ENCODE measurements around the gene RAB40C. TPM values are rescaled to one million over a fixed set of nuclear protein-coding genes. Genes with fewer than 3 reads are reported as not detected.

Gene RAB40C
- total RNA-seq, 2 experiments from 2014 or later: 8.9 to 9.6 TPM

DNA sequence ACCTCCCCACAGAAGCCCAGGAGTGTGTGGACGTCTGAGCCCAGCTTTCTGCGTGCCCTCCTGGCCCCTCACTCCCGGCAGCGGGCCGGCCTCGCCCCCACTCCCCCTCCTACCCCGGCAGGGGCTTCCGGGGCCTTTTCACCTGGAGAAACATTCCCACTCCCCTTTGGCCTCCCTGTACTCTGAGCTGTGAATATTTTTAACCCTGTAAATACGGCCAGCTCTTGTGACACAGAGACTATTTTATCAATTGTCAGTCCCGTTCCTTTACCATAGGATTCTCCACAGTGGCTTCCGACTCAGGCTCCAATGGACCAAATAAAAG is 35.6 kb upstream of the RAB40C start:
- Mint-ChIP-seq H3K4me1 (no peaks in the 10 kb centered on the region), H3K27me3 (peaks cover 6% of the 10 kb centered on the region), H3K36me3 (ENCODE audit: low read depth) (no peaks in the 10 kb centered on the region), H3K27ac (no peak overlapping the region), H3K4me3 (no peak overlapping the region), H3K9me3 (ENCODE audit: low read depth) (no peaks in the 10 kb centered on the region)
- ATAC-seq (no peak), DNase-seq (no peak)
- POLR2A ChIA-PET: no interaction called here
- CTCF ChIA-PET: no interaction called here
- intact Hi-C loops (cut with DNase I, micrococcal nuclease): no loop called here

DNA sequence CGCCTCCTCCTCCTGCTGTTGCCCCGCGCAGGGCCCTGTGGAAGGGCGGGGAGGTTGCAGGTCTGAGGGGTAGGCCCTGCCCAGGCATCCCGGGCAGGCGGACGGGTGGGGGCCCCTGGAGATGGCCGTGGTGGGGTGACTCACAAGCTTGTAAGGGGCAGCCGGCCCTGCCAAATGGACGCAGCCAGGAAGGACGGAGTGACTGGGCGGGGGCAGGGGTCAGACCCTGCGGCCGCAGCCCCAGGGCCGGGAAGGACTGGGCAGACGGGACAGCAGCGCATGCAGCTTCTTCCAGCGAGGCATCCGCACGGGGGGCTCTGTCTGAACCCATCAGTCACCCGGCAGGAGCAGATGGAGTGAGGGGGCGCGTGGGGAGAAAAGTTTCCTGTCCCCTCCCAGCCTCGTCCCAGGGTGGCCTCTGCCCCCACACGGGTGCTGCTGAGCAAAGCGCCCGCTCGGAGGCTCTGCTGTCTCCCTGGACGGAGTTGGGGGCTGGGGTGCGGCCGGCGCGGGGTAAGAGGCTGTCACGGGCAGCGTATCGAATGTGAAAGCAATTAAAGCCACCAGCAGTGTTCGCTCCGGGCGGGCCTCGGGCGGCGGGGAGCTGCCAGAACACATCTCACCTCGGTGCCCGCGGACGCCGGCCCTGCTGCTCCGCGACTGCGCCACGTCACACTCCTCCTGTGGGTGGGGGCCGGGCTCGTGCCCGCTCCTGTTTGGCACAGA is 35.1 kb upstream of the RAB40C start:
- no peak for ATAC-seq
- no peaks in the 10 kb centered on the region for H3K4me1 Mint-ChIP-seq
- ChIA-PET POLR2A (no interaction called here), CTCF (no interaction called here)
- no peak overlapping the region for H3K27ac Mint-ChIP-seq
- intact Hi-C loops (cut with DNase I, micrococcal nuclease): no loop called here
- no peaks in the 10 kb centered on the region for H3K9me3 Mint-ChIP-seq (ENCODE audit: low read depth)
- H3K36me3 Mint-ChIP-seq (ENCODE audit: low read depth): no peaks in the 10 kb centered on the region
- no peak for DNase-seq
- H3K27me3 Mint-ChIP-seq: peaks cover 6% of the 10 kb centered on the region
- no peak overlapping the region for H3K4me3 Mint-ChIP-seq

- H3K27me3 Mint-ChIP-seq: peaks cover 6% of the 10 kb centered on the region
- POLR2A ChIA-PET: no interaction called here
- no peak for ATAC-seq
- intact Hi-C loops (cut with DNase I, micrococcal nuclease): no loop called here
- no peaks in the 10 kb centered on the region for H3K4me1 Mint-ChIP-seq
- H3K9me3 Mint-ChIP-seq (ENCODE audit: low read depth): no peaks in the 10 kb centered on the region
- H3K4me3 Mint-ChIP-seq: no peak overlapping the region
- DNase-seq: no peak
- no peak overlapping the region for H3K27ac Mint-ChIP-seq
- CTCF ChIA-PET: no interaction called here
- H3K36me3 Mint-ChIP-seq (ENCODE audit: low read depth): no peaks in the 10 kb centered on the region
These were observed 34.1 kb upstream of the RAB40C start for GRCh38 chr16:555528-556473.

GRCh38 chr16:556474-557173 is 33.2 kb upstream of the RAB40C start:
- Mint-ChIP-seq H3K4me3 (no peak overlapping the region), H3K27ac (no peak overlapping the region), H3K4me1 (no peaks in the 10 kb centered on the region), H3K9me3 (ENCODE audit: low read depth) (no peaks in the 10 kb centered on the region), H3K27me3 (peaks cover 6% of the 10 kb centered on the region), H3K36me3 (ENCODE audit: low read depth) (no peaks in the 10 kb centered on the region)
- intact Hi-C loops (cut with DNase I, micrococcal nuclease): no loop called here
- POLR2A ChIA-PET: no interaction called here
- CTCF ChIA-PET: no interaction called here
- no peak for ATAC-seq
- no peak for DNase-seq

- H3K4me1 Mint-ChIP-seq: no peaks in the 10 kb centered on the region
- no peak for ATAC-seq
These were observed 32.2 kb upstream of the RAB40C start for GRCh38 chr16:557463-558297.

DNA sequence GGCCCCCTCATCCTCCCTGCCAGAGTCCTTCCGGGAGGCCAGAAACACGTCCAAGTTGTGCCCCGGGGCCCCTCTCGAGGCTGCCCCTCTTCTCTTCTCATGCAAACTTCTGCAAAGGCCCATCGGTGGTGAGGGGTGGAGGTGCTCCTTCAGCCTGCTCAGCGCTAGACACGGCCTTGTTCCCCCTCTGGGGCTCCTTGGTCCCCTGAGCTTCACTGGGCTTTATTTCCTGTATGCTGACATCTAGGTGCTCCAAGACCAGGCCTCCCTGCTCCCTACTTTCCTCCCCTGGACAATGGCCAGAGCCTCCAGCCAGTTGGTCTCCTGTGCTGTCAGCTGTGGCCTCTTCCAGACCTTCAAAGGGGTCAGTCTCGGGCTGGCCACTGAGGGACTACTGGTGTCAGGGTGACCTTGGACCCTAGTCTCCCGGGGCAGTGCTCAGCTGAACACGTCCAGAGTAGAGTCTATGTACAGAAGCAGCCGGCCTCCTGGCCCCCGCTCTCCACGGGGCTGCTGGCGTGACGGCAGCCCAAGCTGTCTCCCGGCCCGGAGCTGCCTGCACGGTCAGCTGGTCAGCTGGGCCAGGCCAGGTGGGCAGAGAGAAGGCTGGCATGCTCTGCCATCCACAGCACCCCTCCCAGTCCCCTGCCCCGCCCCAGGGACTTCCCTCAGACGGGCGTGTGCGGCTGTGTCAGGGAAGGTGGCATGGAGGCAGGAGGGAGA is 31.4 kb upstream of the RAB40C start:
- Mint-ChIP-seq H3K4me3 (no peak overlapping the region), H3K36me3 (ENCODE audit: low read depth) (no peaks in the 10 kb centered on the region), H3K4me1 (no peaks in the 10 kb centered on the region), H3K27me3 (peaks cover 9% of the 10 kb centered on the region), H3K27ac (no peak overlapping the region), H3K9me3 (ENCODE audit: low read depth) (no peaks in the 10 kb centered on the region)
- ChIA-PET POLR2A (no interaction called here), CTCF (no interaction called here)
- intact Hi-C loops (cut with DNase I, micrococcal nuclease): no loop called here
- no peak for DNase-seq
- no peak for ATAC-seq

More at GRCh38 chr16:557463-558297, 32.2 kb upstream of the RAB40C start:
- no peak for DNase-seq
- intact Hi-C loops (cut with DNase I, micrococcal nuclease): no loop called here
- H3K27ac Mint-ChIP-seq: no peak overlapping the region
- H3K27me3 Mint-ChIP-seq: peaks cover 9% of the 10 kb centered on the region
- no peaks in the 10 kb centered on the region for H3K36me3 Mint-ChIP-seq (ENCODE audit: low read depth)
- no peaks in the 10 kb centered on the region for H3K9me3 Mint-ChIP-seq (ENCODE audit: low read depth)
- no peak overlapping the region for H3K4me3 Mint-ChIP-seq
- ChIA-PET POLR2A (no interaction called here), CTCF (interaction anchor here (0.6 kb wide), 1 partner anchor 33 kb away, joined by 3 read pairs; no protein-coding TSS in a partner anchor)

- Mint-ChIP-seq H3K27ac (no peak overlapping the region), H3K27me3 (peaks cover 9% of the 10 kb centered on the region), H3K9me3 (ENCODE audit: low read depth) (no peaks in the 10 kb centered on the region), H3K4me3 (no peak overlapping the region), H3K36me3 (ENCODE audit: low read depth) (no peaks in the 10 kb centered on the region), H3K4me1 (no peaks in the 10 kb centered on the region)
- ATAC-seq (no peak), DNase-seq (no peak)
- POLR2A ChIA-PET: no interaction called here
- intact Hi-C loops (cut with DNase I, micrococcal nuclease): no loop called here
- CTCF ChIA-PET: no interaction called here
These were observed 30.9 kb upstream of the RAB40C start for GRCh38 chr16:559021-559380.

GRCh38 chr16:559411-560203 is 30.3 kb upstream of the RAB40C start:
- H3K9me3 Mint-ChIP-seq (ENCODE audit: low read depth): no peaks in the 10 kb centered on the region
- POLR2A ChIA-PET: no interaction called here
- no peaks in the 10 kb centered on the region for H3K36me3 Mint-ChIP-seq (ENCODE audit: low read depth)
- H3K27ac Mint-ChIP-seq: no peak overlapping the region
- intact Hi-C loops (cut with DNase I, micrococcal nuclease): no loop called here
- H3K4me3 Mint-ChIP-seq: no peak overlapping the region
- CTCF ChIA-PET: no interaction called here
- ATAC-seq: no peak
- no peak for DNase-seq
- H3K4me1 Mint-ChIP-seq: no peaks in the 10 kb centered on the region
- peaks cover 9% of the 10 kb centered on the region for H3K27me3 Mint-ChIP-seq

DNA sequence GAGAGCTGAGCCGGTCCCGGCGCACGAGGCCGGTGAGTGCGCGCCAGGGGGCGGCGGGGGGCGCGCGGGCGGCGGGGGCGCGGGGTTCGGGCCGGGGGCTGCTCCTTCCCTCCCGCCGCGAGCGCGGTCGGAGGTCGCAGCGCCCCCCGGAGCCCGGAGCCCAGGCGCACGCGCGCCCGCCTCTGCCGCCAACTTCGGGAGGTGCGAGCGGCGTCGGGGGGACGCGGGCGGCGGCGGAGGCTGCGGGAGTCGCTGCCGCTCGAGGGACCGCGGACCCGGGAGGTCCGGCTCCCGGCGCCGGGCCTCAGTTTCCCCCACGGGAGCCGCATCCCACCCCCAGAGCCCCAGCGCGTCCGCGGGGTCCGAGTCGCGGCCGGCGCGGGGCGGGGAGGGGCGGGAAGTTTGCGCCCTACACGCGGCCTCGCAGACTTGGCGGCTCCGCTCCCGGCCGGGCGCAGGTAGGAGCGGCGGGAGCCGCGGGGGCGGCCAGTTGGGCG is 29.6 kb upstream of the RAB40C start, which contains the start of gene PRR35:
Gene PRR35 (plus strand): TSS at position 191 of the 497 bp plus-strand sequence. CDS start 2,901 bp downstream, outside the sequence.
- no peaks in the 10 kb centered on the region for H3K36me3 Mint-ChIP-seq (ENCODE audit: low read depth)
- H3K27ac Mint-ChIP-seq: no peak within 1 kb of the TSS
- H3K4me1 Mint-ChIP-seq: no peaks in the 10 kb centered on the region
- ATAC-seq (no peak), DNase-seq (no peak)
- no peaks in the 10 kb centered on the region for H3K9me3 Mint-ChIP-seq (ENCODE audit: low read depth)
- H3K27me3 Mint-ChIP-seq: peaks cover 9% of the 10 kb centered on the region
- H3K4me3 Mint-ChIP-seq: no peak within 1 kb of the TSS
- intact Hi-C loops (cut with DNase I, micrococcal nuclease): no loop called here
- ChIA-PET CTCF (no interaction called here), POLR2A (no interaction called here)

DNA sequence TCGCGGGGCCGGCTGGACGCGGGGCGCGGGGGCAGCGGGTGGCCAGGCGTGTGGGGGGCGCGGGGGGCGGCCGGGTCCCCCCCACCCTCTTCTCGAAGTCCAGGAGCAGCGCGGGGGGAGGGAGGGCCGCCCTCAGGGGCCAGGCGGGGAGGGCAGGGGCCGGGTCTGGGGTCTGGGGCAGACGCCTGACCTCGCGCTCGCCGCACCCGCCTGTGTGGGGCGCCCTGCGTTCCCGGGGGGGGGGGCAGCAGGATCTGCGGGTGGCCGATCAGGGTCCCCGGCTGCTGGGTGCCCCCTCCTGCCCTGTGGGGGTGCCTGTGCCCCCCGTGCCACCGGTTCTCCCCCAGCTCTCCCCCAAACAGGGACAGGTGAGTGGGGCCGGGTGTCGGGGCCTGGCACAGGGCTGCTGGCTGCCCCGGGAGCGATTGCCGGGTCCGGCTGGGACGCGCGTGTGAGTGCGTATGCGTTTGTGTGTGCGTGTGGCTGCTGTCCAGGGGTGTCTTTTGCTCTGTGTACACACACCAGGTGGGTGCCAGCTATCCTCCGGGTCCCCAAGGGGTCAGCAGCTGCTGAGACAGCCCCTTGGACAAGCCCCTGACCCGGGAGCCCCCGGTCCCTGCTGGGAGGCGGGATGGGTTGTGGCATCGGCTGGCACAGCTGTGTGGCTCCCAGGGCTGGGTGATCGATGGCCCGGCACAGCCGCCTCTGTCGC is 29.0 kb upstream of the RAB40C start:
- H3K4me3 Mint-ChIP-seq: no peak overlapping the region
- no peaks in the 10 kb centered on the region for H3K36me3 Mint-ChIP-seq (ENCODE audit: low read depth)
- H3K9me3 Mint-ChIP-seq (ENCODE audit: low read depth): no peaks in the 10 kb centered on the region
- POLR2A ChIA-PET: no interaction called here
- DNase-seq (no peak), ATAC-seq (no peak)
- no peaks in the 10 kb centered on the region for H3K4me1 Mint-ChIP-seq
- CTCF ChIA-PET: no interaction called here
- intact Hi-C loops (cut with DNase I, micrococcal nuclease): no loop called here
- peaks cover 9% of the 10 kb centered on the region for H3K27me3 Mint-ChIP-seq
- no peak overlapping the region for H3K27ac Mint-ChIP-seq

Measured in activated CD4-positive, alpha-beta T cell treated with anti-CD3 and anti-CD28 coated beads for 36 hours (primary cell).